Sciatic nerve (tissue), 2 donors: Measurements from ENCODE around the gene RASGEF1B. TPM values are rescaled to one million over a fixed set of nuclear protein-coding genes. Genes with fewer than 3 reads are reported as not detected.
"Not testable (repeated sequence)": the region's sequence is repeated elsewhere in the genome, so short reads cannot be mapped to it uniquely, and the experiment has no call there.

Experiments
- ATAC-seq: fragments of 200-7000 bp; cut with Tn5 transposase; one replicate; pipeline ENCODE4 v1.9.1; 2020; ENCODE audit warnings: mild to moderate bottlenecking, moderate library complexity
- DNase-seq: peaks from one replicate; pipeline ENCODE4 v3.0.0-alpha.2; 2020; ENCODE audit warnings: low spot score
- intact Hi-C: fragments of 100-400 bp; cut with DNase I; formaldehyde crosslinking; loops from one replicate; pipeline ENCODE4 v1.14.2; 2022
- total RNA-seq: library from RNA; stranded (reverse); fragmentation: NEBNext Ultra II Directional; extraction: Animal tissue kit (Norgen Biotek cat#: 25700); gene quantifications from one replicate; pipeline ENCODE4 v1.2.1, GENCODE V29; 2021
- donor health status: DM: no; HTN: no; CAD: no.
- donor health status: DM: no; HTN: no; CAD: no.

The RASGEF1B gene
- total RNA-seq, 1 donor from 2014 or later = 27.0 TPM

DNA sequence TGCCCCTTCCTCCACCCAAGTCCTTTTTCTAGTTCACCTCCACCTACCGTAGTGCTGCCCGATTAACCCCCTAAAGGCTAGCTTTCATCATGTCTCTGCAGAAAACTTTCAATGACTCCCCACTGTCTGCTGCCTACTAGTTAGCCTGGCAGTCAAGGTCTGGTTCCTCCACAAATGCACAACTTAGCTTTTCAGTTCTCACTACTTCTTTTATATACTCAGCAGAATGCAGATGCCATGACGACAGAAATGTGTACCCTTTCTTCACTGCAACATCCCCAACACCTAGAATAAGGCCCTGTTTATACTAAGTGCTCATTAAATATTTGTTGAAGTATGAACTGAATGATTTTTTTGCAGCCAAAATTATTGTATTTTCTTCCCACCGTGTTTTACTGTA, 30.9 kb upstream of the RASGEF1B start:
- intact Hi-C loops = no loop called here
- ATAC-seq (no peak), DNase-seq (no peak)

DNA sequence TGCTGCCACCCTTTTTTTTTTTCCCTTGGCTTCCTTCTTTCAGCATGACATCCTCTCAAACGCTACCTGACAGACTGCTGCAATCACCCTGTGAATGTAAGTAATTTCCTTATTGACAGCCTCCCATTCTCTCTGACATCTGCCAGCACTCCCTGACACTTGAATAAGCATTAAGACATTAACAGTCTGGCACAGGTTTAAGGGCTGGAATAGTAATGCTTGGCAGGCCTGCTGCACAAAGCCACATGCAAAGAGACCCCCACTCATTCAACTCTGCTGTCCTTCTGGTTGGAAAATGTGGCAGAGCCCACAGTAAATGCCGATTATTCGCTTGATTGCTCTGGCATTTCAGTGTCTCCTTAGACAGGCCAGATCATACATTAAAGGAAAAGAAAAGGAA, 28.1 kb upstream of the RASGEF1B start:
- DNase-seq = no peak
- ATAC-seq = no peak
- intact Hi-C loops = no loop called here

DNA sequence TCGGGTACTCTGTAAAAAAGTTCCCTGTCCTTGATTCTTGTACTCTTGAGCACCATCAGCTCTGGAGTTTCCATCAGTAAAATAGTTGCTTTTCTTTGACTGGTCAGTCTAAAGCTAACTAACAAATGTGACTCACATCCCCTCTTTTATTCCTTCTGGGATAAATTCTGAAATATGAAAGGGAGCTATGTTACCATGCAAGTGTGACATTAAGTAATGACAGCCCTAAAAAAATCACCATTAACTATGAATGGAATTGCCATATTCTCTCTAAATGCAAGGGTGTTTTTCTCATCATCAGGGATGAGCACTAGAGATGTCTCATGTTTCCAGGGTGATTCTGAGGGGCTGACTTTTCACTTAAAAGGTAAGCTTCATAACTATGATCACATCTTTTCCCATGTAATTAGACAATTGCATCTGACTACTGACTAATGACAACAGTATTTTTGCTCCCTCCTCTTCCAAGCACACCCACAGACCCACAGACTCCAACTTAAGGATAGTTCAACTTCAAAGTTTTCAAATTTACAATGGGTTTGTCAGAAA, 26.9 kb upstream of the RASGEF1B start:
- intact Hi-C loops = no loop called here
- DNase-seq (no peak), ATAC-seq (no peak)

DNA sequence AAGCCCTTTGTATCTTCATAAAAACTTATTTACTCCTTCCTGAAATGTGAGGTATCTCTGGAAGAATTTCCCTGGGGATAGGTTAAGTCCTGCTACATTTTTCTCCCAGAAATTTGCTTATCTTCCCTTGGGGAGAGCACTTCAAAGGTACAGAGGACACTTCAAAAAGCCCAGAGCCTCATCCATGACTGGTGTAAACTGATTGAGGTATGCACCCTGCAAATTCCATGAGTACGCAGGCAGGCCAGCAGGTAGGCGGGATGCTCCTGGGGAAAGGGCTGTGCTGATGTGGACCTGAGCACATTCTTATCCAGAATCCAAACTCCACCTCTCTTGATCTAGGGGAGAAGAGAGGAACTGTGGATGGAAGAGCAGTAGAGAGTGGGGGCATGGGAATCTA, 26.3 kb upstream of the RASGEF1B start:
- ATAC-seq (no peak), DNase-seq (no peak)
- intact Hi-C loops = no loop called here

DNA sequence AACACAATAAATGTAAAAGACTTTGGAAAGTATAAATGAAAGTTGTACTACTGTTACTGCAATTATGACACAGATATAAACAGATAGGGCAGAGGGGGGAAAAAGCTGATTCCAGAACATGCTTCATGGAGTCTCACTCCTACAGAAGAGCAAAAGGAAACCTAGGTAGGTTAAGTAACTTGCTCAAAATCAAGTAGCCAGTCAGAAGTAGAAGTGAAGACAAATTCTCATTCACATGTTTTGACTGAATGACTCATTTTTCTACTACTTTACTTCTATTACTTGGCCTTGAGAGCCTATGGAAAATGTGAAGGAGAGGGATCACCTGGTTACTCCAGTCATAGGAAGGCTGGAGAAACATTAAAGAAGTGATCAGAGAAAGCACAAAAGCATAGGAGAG, 23.6 kb upstream of the RASGEF1B start:
- DNase-seq (no peak), ATAC-seq (no peak)
- intact Hi-C loops = no loop called here

DNA sequence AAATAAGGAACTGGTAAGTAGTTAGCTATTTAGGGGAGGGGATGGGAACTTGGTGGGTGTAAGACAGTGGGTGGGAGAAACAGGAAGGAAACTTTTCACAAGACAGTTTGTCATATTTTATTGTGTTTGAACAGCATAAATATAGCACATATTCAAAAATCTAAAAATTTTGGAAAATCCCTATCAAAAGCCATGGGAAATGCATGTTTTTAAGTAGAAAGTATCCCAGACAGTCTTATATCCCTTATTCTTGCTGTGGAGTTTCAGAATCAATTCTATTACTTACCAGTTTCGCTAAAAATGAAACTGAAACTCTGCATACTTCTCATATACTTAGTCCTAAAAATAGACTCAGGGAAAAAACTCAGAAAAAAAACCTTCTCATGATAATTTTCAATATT, 22.3 kb upstream of the RASGEF1B start:
- intact Hi-C loops = no loop called here

DNA sequence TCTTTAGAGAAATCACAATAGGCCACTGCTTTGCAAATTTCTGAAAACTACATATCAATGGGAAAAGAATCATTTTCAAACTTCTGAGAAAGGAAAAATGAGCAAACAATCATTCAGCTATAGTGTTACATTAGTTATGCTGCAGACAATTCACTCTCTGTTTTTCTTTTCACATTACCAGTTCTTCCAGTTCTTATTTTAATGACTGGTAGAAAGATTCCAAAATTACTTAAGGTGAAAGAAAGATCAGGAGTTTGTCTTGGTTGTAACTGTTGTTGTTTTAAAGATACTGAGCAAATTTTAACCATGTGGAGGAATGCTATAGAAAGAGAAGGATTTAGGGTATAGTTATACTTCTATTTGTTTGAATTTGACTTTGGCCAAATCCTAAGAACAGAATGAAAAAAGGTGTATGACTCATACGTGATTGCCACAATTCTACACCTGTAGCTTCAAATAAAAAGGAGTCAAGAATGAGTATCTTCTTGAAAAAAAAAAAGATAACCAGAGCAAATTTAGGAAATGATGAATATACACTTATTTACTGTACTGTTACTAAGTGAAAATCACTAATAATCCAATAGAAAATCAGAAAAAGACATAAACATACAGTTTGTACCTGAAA, 21.0 kb upstream of the RASGEF1B start:
- no peak for ATAC-seq
- intact Hi-C loops = no loop called here

More for the DNA sequence above, 22.3 kb upstream of the RASGEF1B start:
- ATAC-seq (peak; percentile 59), DNase-seq (no peak)

DNA sequence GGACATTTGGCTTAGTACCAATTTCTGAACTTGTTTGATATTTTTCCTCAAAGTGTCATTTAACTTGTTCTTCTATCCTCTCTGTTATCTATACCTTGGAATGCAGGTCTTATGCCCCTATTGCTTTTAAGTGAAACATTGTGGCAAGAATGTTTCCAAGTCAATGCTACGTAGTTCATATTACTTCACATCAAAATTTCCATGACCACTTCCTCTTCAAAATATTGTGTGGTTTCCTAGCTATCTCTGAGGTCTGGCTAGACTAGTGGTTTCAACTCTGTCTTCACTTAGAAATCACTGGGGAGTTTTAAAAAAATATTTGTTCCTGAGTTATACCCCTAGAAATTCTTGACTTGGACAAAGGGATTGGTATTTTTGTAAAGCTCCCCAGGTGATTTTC, 20.2 kb upstream of the RASGEF1B start:
- peak; percentile 80 for ATAC-seq

More for the DNA sequence above, 21.0 kb upstream of the RASGEF1B start:
- no peak for DNase-seq

DNA sequence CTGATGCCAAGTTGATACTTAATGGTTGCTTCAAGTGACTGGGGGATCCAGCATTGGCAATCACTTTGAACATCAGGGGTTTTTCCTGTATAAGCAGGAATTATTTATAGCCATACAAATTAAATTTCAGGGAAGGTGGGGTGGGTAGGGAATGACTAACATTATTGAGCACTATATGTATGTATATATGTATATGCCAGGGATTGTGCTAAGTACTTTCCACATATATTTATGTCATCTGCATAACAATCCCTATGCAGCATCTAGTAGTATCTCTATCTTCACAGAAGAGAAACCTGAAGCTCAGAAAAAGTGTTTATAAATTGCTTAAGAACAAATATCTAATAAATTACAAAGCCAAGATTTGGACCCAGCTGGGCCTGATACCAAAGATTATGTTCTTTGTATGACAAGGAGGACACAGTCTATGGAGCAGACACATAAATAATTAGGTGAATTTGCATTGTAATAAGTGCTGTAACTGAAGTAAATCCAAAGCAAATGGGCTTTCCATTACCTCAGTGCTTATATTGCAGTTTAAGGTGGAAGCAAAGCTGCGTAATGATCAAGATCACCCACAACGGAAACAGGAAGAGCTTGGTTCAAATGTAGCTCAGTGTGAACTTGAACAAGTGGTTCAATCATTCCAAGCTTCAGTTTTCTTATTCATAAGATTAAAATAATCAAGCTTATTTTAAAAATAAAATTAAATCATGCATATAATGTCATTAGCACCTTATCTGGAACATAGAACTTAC, 18.9 kb upstream of the RASGEF1B start:
- intact Hi-C loops = no loop called here
- no peak for ATAC-seq
- no peak for DNase-seq

More for the DNA sequence above, 20.2 kb upstream of the RASGEF1B start:
- intact Hi-C loops = no loop called here
- no peak for DNase-seq

DNA sequence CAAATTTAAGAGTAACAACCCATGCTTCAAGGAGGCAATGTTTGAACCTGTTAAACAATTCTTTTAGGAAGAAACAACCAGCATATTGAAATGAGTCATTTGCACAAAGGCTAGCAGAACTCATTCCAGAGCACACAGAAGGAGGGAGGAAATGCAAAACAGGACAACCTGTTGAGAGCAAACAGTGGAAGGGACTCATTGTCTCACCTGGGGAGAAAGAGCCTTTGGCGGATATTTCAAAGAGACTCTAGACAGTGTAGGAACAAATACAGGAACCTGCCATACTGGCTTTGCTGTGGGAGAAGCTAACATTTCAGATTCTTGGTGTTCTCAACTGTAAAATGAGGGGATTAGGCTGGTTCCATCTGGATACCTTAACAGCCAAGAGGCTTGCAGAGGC, 14.8 kb upstream of the RASGEF1B start:
- ATAC-seq (no peak), DNase-seq (no peak)
- intact Hi-C loops = loop anchor here (5.0 kb wide), 1 partner anchor 1419 kb away; no protein-coding TSS in a partner anchor

DNA sequence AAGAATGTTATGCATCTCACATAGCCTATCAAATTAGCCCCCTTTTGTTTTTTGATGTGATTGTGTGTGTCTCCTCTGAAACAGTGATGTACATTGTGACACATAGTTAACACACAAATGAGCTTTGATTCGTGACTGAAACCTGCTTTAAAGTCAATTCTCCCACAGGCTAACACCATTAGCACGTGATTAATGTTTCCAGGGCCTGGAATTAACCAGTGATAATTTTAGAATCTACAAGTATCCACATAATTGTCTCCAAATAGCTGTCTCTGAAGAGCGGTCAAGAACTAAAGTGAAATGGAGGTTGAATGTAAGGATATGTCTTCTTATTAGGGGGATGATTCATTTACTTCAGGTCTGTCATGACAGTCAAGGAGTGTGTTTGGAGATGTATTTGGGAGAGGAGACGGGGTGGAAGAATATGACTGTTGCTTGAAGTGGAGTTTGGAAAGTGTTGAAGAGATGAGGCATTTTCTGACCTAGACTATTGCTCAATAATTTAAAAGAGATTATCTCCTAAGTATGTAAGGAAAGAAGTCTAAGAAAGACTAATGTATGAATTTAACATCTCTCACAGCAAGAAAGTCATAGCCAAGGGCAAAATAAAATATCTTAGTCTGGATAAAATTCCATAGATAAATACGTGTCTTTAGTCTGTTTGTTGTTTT, 13.7 kb upstream of the RASGEF1B start:
- intact Hi-C loops = loop anchor here (5.0 kb wide), 1 partner anchor 1418 kb away; no protein-coding TSS in a partner anchor
- no peak for ATAC-seq
- no peak for DNase-seq

DNA sequence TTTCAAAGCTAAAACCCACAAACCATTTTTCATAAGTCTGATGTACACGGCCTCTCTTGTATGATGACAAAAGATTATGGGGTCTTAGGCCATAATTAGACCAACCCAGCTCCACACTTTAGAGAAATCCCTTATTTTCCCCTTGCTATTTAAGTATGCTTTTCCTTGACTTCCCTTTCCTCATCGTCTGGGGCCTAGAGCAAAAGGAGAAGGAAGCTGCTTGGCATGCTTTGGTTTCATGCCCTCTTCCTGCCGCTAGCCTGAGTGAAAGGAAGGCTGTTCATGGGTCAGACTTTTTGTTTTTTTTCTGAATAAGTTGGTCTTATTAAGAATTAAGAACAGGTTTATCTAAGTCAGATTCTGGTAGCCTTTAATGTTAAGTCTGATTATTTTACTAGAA, 10.6 kb upstream of the RASGEF1B start:
- intact Hi-C loops = no loop called here
- ATAC-seq (peak; percentile 41), DNase-seq (no peak)

DNA sequence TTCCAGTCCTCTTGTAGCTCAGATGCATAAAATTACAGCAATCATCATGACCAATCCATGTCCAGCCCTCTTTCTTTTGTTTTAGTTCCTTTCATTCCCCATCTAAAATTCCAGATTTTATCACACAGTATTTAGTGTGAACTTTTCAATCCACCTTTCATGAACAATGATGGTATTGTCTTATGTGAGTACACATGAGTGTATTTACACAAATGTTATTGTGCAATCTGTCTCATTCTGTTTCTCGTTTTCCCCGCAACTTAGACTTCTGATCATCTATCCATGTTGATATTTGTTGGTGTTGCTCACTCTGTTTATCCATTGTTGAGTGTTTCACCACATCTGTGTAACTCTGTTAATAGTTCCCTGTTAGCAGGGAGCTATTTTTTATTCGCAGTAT, 9.4 kb upstream of the RASGEF1B start:
- ATAC-seq (no peak), DNase-seq (no peak)
- intact Hi-C loops = no loop called here

DNA sequence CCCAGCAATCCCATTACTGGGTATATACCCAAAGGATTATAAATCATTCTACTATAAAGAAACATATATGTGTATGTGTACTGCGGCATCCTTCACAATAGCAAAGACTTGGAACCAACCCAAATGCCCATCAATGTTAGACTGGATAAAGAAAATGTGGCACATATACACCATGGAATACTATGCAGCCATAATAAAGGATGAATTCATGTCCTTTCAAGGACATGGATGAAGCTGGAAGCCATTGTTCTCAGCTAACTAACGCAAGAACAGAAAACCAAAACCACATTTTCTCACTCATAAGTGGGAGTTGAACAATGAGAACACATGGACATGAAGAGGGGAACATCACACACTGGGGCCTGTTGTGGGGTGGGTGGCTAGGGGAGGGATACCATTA, 7.9 kb upstream of the RASGEF1B start:
- DNase-seq, intact Hi-C loops, ATAC-seq: not testable (repeated sequence)

DNA sequence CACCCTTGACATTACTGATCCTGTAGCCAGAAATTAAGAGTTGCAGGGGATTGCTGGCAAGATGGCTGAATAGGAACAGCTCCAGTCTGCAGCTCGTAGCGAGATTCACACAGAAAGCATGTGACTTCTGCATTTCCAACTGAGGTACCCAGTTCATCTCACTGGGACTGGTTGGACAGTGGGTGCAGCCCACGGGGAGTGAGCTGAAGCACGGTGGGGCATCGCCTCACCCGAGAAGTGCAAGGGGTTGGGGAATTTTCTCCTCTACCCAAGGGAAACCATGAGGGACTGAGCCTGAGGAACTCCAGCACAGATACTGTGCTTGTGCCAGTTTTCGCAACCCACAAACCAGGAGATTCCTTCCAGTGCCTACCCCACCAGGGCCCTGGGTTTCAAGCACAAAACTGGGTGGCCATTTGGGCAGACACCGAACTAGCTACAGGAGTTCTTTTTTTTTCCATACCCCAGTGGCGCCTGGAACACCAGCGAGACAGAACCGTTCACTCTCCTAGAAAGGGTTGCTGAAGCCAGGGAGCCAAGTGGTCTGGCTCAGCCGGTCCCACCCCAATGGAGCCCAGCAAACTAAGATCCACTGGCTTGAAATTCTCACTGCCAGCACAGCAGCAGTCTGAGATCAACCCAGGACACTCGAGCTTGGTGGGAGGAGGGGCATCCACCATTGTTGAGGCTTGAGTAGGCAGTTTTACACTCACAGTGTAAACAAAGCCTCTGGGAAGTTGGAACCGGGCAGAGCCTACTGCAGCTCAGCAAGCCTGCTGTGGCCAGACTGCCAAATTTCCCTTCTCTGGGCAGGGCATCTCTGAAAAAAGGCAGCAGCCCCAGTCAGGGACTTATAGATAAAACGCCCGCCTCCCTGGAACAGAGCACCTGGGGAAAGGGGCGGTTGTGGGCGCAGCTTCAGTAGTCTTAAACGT, 1.9 kb upstream of the RASGEF1B start:
- intact Hi-C loops = not testable (repeated sequence)

DNA sequence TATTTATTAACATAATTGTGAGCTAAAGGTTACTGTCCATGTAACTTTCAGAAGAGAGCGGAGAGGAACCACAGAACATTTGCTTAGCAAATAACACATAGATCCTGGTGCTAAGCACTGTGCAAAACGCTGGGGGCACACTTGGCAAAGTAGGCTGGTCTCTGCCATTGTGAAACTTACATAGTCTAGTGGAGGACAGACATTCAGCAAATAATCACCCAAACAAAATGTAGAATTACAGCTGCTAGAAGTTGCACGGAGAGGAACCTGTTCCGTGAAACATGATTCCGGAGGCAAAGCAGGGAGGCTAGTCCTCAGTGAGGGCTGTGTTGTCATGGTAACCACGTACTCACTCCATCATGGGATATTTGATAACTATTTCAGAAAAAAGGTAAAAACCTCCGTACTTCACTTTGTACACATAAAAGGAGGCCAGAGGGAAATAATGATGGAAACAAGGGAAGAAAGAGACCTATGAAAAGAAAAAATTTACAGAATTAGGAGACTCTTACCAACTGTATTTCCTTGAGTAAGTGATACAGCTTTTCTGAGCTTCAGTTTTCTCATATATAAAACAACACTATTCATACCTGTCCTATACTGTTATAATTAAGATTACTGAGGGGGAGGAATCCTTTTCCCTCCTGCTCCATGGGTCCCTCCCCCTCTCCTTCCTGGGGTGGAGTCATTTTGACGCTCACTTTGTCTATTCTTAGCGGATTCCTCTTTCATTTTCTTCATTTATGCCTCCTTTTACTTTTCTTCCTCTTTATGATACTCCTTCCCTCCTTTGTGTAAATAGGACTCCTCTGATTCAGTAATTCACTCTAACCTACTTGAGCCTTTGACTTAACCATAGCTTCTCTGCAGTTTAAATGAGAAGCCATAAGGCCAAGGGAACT, 825 bp upstream of the RASGEF1B start:
- intact Hi-C loops = no loop called here
- ATAC-seq (peak; percentile 67), DNase-seq (no peak)

More for the DNA sequence above, 1.9 kb upstream of the RASGEF1B start:
- DNase-seq, ATAC-seq: not testable (repeated sequence)

DNA sequence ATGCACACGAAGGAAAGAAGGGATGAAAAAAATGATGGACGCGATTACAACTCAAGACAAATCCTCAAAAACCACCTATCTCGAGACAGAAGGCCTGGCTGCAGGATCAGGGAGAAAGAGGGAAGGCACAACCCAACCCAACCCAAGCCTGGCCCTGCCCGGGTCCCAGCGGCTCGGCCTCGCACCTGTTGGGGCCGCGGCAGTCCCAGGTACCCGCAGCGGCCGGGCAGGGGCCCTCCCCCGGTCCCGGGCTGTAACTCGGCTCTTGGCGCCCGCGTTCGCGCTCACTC, 464 bp downstream of the RASGEF1B start:
- DNase-seq (no peak), ATAC-seq (peak; percentile 27)
- intact Hi-C loops = no loop called here
